Hepatocyte (in vitro differentiated cells): Measurements from ENCODE around the gene NCOA4.

Experiments used
- EZH2 ChIP-seq: fragments of 200-600 bp; sonication (generic); IDR thresholded peaks from 2 replicates; pipeline ENCODE4 v1.6.1; 2016; ENCODE audit warnings: antibody characterized with exemption, mild to moderate bottlenecking, borderline replicate concordance
- EZH2phosphoT487 ChIP-seq: fragments of 200-600 bp; sonication (generic); IDR thresholded peaks from one replicate; pipeline ENCODE4 v1.6.1; 2018; ENCODE audit warnings: antibody characterized with exemption, mild to moderate bottlenecking, low read depth, moderate library complexity; ENCODE audit not compliant: unreplicated experiment, severe bottlenecking
- TF ChIP-seq, protein P1 (sequence below): fragments of 200-600 bp; sonication (generic); IDR thresholded peaks from 2 replicates; pipeline ENCODE4 v1.5.1; 2016; ENCODE audit warnings: antibody characterized with exemption, mild to moderate bottlenecking; ENCODE audit not compliant: poor library complexity

DNA sequence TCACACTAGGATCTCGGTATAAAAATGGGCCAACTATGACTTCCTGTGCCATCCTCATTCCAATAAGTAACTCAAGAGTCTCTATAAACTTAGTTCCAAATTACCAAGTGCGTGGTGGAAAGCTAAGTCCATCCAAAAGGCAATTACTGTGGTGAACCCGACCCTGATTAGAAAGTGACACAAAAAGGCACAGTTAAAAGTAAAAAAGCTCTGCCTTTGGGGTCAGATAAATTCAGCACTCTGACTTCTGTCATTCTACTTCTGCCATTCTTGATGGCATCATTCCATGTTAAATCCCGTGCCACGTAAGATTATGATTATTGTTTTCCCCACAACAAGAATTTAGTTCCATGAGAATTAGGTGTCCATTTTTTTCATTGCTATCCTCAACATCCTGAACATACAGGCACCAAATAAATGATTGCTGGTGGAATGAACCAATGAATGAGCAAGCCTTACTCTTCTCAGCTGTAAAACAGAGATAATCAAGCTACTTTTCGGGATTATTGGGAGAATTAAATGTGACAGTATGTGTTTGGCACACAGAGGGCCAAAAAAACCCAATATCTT is 877 bp downstream of the NCOA4 start:
- TF ChIP-seq, protein P1, sequence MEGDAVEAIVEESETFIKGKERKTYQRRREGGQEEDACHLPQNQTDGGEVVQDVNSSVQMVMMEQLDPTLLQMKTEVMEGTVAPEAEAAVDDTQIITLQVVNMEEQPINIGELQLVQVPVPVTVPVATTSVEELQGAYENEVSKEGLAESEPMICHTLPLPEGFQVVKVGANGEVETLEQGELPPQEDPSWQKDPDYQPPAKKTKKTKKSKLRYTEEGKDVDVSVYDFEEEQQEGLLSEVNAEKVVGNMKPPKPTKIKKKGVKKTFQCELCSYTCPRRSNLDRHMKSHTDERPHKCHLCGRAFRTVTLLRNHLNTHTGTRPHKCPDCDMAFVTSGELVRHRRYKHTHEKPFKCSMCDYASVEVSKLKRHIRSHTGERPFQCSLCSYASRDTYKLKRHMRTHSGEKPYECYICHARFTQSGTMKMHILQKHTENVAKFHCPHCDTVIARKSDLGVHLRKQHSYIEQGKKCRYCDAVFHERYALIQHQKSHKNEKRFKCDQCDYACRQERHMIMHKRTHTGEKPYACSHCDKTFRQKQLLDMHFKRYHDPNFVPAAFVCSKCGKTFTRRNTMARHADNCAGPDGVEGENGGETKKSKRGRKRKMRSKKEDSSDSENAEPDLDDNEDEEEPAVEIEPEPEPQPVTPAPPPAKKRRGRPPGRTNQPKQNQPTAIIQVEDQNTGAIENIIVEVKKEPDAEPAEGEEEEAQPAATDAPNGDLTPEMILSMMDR, result no peak
- TF ChIP-seq EZH2phosphoT487, result no peak
- TF ChIP-seq EZH2, result no peak
